CD14-positive monocyte (primary cell): ENCODE data around the gene FKBP10. TPM values are rescaled to one million over a fixed set of nuclear protein-coding genes. Genes with fewer than 3 reads are reported as not detected.

ENCODE experiments used
- DNase-seq, 3 donors: peaks; one replicate each; pipeline ENCODE4 v3.0.0-alpha.2; 2011 to 2022
- H2AFZ ChIP-seq: 2 replicates; pipeline ENCODE4 v1.6.0; 2012; ENCODE audit warnings: mild to moderate bottlenecking, low read depth, low read length, inconsistent platforms; ENCODE audit not compliant: insufficient read depth, poor library complexity, severe bottlenecking
- H3K27ac ChIP-seq, 2 donors: 1 replicate in 1 of 2; 2 replicates in 1 of 2; pipeline ENCODE4 v1.5.1; 2012 to 2013; ENCODE audit warnings: low read length in 2 of 2, control low read depth in 1 of 2, inconsistent platforms in 1 of 2, low read depth in 1 of 2, mild to moderate bottlenecking in 1 of 2
- H3K27me3 ChIP-seq, 2 donors: one replicate each; pipeline versions ENCODE4 v1.6.0 to v1.6.1; 2011 to 2013; ENCODE audit warnings: low read length in 2 of 2; ENCODE audit not compliant: control insufficient read depth in 2 of 2, insufficient read depth in 2 of 2
- H3K36me3 ChIP-seq, 2 donors: replicated peaks in 1 of 2; 1 replicate in 1 of 2; 2 replicates in 1 of 2; pipeline versions ENCODE4 v1.5.1 to v1.6.1; 2012 to 2013; ENCODE audit warnings: low read length in 2 of 2, control low read depth in 1 of 2, inconsistent platforms in 1 of 2, mild to moderate bottlenecking in 1 of 2; ENCODE audit not compliant: insufficient read depth in 2 of 2, control insufficient read depth in 1 of 2
- H3K4me1 ChIP-seq, 2 donors: 1 replicate in 1 of 2; 2 replicates in 1 of 2; pipeline versions ENCODE4 v1.5.1 to v1.6.1; 2012 to 2013; ENCODE audit warnings: low read length in 2 of 2, control low read depth in 1 of 2, inconsistent platforms in 1 of 2, mild to moderate bottlenecking in 1 of 2, moderate library complexity in 1 of 2; ENCODE audit not compliant: insufficient read depth in 2 of 2, control insufficient read depth in 1 of 2
- H3K4me2 ChIP-seq: replicated peaks from 2 replicates; pipeline ENCODE3; 2012; ENCODE audit warnings: low read length, moderate library complexity, mild to moderate bottlenecking; ENCODE audit not compliant: poor library complexity, severe bottlenecking; ENCODE audit errors: extremely low read depth
- H3K4me3 ChIP-seq, 3 experiments: fragments of 200-600 bp in 1 of 3; sonication (generic) in 1 of 3; replicated peaks in 1 of 3; 1 replicate in 2 of 3; 2 replicates in 1 of 3; pipeline ENCODE4 v1.5.1; 2011 to 2013; ENCODE audit warnings: low read length in 3 of 3, mild to moderate bottlenecking in 3 of 3, control low read depth in 2 of 3, low read depth in 2 of 3, inconsistent platforms in 1 of 3, moderate library complexity in 1 of 3
- H3K79me2 ChIP-seq: 2 replicates; pipeline ENCODE4 v1.6.0; 2012; ENCODE audit warnings: mild to moderate bottlenecking, control low read depth, inconsistent platforms, low read length, moderate library complexity; ENCODE audit not compliant: insufficient read depth
- H3K9ac ChIP-seq: 2 replicates; pipeline ENCODE4 v1.6.0; 2017; ENCODE audit warnings: low read length, mild to moderate bottlenecking; ENCODE audit not compliant: insufficient read depth, poor library complexity, severe bottlenecking
- H3K9me3 ChIP-seq, 2 donors: replicated peaks in 1 of 2; 1 replicate in 1 of 2; 2 replicates in 1 of 2; pipeline versions ENCODE4 v1.5.1 to v1.6.1; 2012 to 2013; ENCODE audit warnings: low read length in 2 of 2, control low read depth in 1 of 2; ENCODE audit not compliant: control insufficient read depth in 1 of 2, insufficient read depth in 1 of 2
- H4K20me1 ChIP-seq: 2 replicates; pipeline ENCODE4 v1.6.0; 2012; ENCODE audit warnings: mild to moderate bottlenecking, low read length, control low read depth, moderate library complexity; ENCODE audit not compliant: insufficient read depth
- H3K27ac Mint-ChIP-seq, 7 donors: one replicate each; pipeline ENCODE4 v1.8.0; 2020; ENCODE audit warnings: mild to moderate bottlenecking in 7 of 7, mixed read lengths in 7 of 7, moderate library complexity in 6 of 7, inconsistent platforms in 2 of 7
- H3K27me3 Mint-ChIP-seq, 3 donors: one replicate each; pipeline ENCODE4 v1.8.0; 2021 to 2022; ENCODE audit warnings: low read depth in 3 of 3, mild to moderate bottlenecking in 3 of 3, mixed read lengths in 3 of 3, moderate library complexity in 3 of 3, inconsistent platforms in 1 of 3
- H3K36me3 Mint-ChIP-seq, 2 donors: one replicate each; pipeline ENCODE4 v1.8.0; 2020; ENCODE audit warnings: mixed read lengths in 2 of 2, inconsistent platforms in 1 of 2, mild to moderate bottlenecking in 1 of 2
- H3K4me1 Mint-ChIP-seq: one replicate; pipeline ENCODE4 v1.8.0; 2020; ENCODE audit warnings: mild to moderate bottlenecking, mixed read lengths
- H3K4me3 Mint-ChIP-seq, 2 donors: one replicate each; pipeline ENCODE4 v1.8.0; 2020; ENCODE audit warnings: mild to moderate bottlenecking in 2 of 2, mixed read lengths in 2 of 2, moderate library complexity in 1 of 2
- H3K9me3 Mint-ChIP-seq, 7 donors: one replicate each; pipeline ENCODE4 v1.8.0; 2020 to 2022; ENCODE audit warnings: mixed read lengths in 7 of 7, mild to moderate bottlenecking in 6 of 7, moderate library complexity in 6 of 7, inconsistent platforms in 2 of 7
- CTCF ChIP-seq: fragments of 200-600 bp; IDR thresholded peaks from one replicate; pipeline ENCODE4 v1.8.0; 2022; ENCODE audit warnings: antibody characterized with exemption, mild to moderate bottlenecking
- WGBS: methylation state at CpG from one replicate; pipeline ENCODE4 v1.1.5; 2013; ENCODE audit warnings: missing lambda C conversion rate; ENCODE audit not compliant: insufficient coverage; 5-methylcytosine and 5-hydroxymethylcytosine counted together
- intact Hi-C, 2 donors: fragments of 100-400 bp; cut with micrococcal nuclease; formaldehyde crosslinking; loops; one replicate each; pipeline versions ENCODE4 v1.15.0 to v1.15.1; 2023
- polyA plus RNA-seq, 3 donors: library from polyadenylated mRNA; depleted of rRNA in 1 of 3; unstranded in 2 of 3; stranded (reverse) in 1 of 3; fragments of 300-500 nt in 2 of 3; fragments of >200 nt in 1 of 3; fragmentation: Illumina TruSeq in 2 of 3; gene quantifications; 1 replicate in 2 of 3; 2 replicates in 1 of 3; pipeline ENCODE4 v1.2.3, GENCODE V29; 2012 to 2021

Gene FKBP10
- polyA plus RNA-seq, 3 donors = not detected

GRCh38 chr17:41779954-41780353 lies 32.9 kb upstream of the FKBP10 start:
- H3K4me3 Mint-ChIP-seq = no peak overlapping the region
- Histone ChIP-seq H3K79me2 (no peaks in the 10 kb centered on the region), H3K36me3 (peaks cover 0 to 10% of the 10 kb centered on the region in 2 donors), H3K4me1 (peaks cover 59 to 62% of the 10 kb centered on the region in 2 donors), H3K4me2 (no peak overlapping the region), H2AFZ (no peak overlapping the region), H4K20me1 (peaks cover 65% of the 10 kb centered on the region), H3K4me3 (no peak overlapping the region), H3K27ac (peak overlapping the region in 1 of 2 donors; percentile 61), H3K27me3 (no peaks in the 10 kb centered on the region), H3K9me3 (no peaks in the 10 kb centered on the region), H3K9ac (no peak overlapping the region)
- peaks cover 59% of the 10 kb centered on the region for H3K4me1 Mint-ChIP-seq
- H3K9me3 Mint-ChIP-seq = peaks cover 0 to 3% (median 0%) of the 10 kb centered on the region in 7 donors
- intact Hi-C loops = no loop called here
- peak overlapping the region in 1 of 7 donors; percentile 95 for H3K27ac Mint-ChIP-seq
- DNase-seq = no peak
- no peak for TF ChIP-seq CTCF
- peaks cover 13 to 23% (median 22%) of the 10 kb centered on the region in 3 donors for H3K27me3 Mint-ChIP-seq
- WGBS = 100% methylated on average over 1 of the region's 1 CpG
- peaks cover 2 to 5% of the 10 kb centered on the region in 2 donors for H3K36me3 Mint-ChIP-seq

GRCh38 chr17:41781404-41782110 lies 31.2 kb upstream of the FKBP10 start:
- Histone ChIP-seq H4K20me1 (peaks cover 52% of the 10 kb centered on the region), H3K27me3 (no peaks in the 10 kb centered on the region), H3K9me3 (no peaks in the 10 kb centered on the region), H3K27ac (no peak overlapping the region), H3K9ac (no peak overlapping the region), H3K36me3 (peaks cover 0 to 3% of the 10 kb centered on the region in 2 donors), H2AFZ (no peak overlapping the region), H3K4me3 (no peak overlapping the region), H3K4me2 (no peak overlapping the region), H3K4me1 (peaks cover 73 to 75% of the 10 kb centered on the region in 2 donors), H3K79me2 (no peaks in the 10 kb centered on the region)
- Mint-ChIP-seq H3K27ac (peak overlapping the region in 2 of 7 donors; percentile 33 to 54), H3K4me3 (peak overlapping the region in 1 of 2 donors; percentile 56), H3K4me1 (peaks cover 63% of the 10 kb centered on the region), H3K9me3 (peaks cover 0 to 5% (median 0%) of the 10 kb centered on the region in 7 donors), H3K27me3 (peaks cover 20 to 31% (median 24%) of the 10 kb centered on the region in 3 donors), H3K36me3 (peaks cover 2 to 4% of the 10 kb centered on the region in 2 donors)
- 91% methylated on average over 10 of the region's 13 CpGs for WGBS
- TF ChIP-seq CTCF = no peak
- intact Hi-C loops = no loop called here
- DNase-seq = no peak
